Endothelial cell of umbilical vein (primary cell): Measurements from ENCODE around the gene FAM180A. TPM values are rescaled to one million over a fixed set of nuclear protein-coding genes. Genes with fewer than 3 reads are reported as not detected.

Experiments
- BruUV-seq: library from RNA; stranded (reverse); fragments of 400-500 nt; replicated peaks from 2 replicates; lab custom pipeline; 2021; lab: Mats Ljungman, UMichigan
- CTCF ChIA-PET: fragments of 300-600, 350-600 bp; sonication (Branson Sonifier 250); formaldehyde crosslinking; loops from one replicate; lab custom pipeline; 2021; ENCODE audit warnings: antibody characterized with exemption, inconsistent platforms; lab: Charles Lee
- POLR2A ChIA-PET: fragments of 300-600, 350-600 bp; sonication (Branson Sonifier 250); formaldehyde crosslinking; loops from one replicate; lab custom pipeline; 2021; ENCODE audit warnings: antibody characterized with exemption, inconsistent platforms; lab: Charles Lee
- DNase-seq: peaks from one replicate; pipeline ENCODE4 v3.0.0-alpha.2; 2011; ENCODE audit warnings: low read depth, low spot score
- FAIRE-seq: peaks from 2 replicates; lab custom pipeline; 2011; peaks lifted over from hg19 to GRCh38; lab: Jason Lieb, UNC
- H2AFZ ChIP-seq: 2 replicates; pipeline ENCODE4 v1.6.0; 2012; ENCODE audit warnings: low read depth, low read length, control low read depth, inconsistent platforms
- H3K27ac ChIP-seq: 2 replicates; pipeline ENCODE4 v1.5.1; 2011; ENCODE audit warnings: low read depth, mild to moderate bottlenecking, control low read depth, low read length, moderate library complexity; ENCODE audit not compliant: insufficient read depth
- H3K27me3 ChIP-seq, 2 experiments: 2 replicates each; pipeline versions ENCODE4 v1.6.0 to v1.6.1; 2011; ENCODE audit warnings: low read length in 2 of 2, mixed read lengths in 1 of 2; ENCODE audit not compliant: control insufficient read depth in 2 of 2, insufficient read depth in 2 of 2
- H3K36me3 ChIP-seq, 2 experiments: 2 replicates in 1 of 2; 3 replicates in 1 of 2; pipeline ENCODE4 v1.5.1; 2011; ENCODE audit warnings: low read length in 2 of 2, mild to moderate bottlenecking in 1 of 2, moderate library complexity in 1 of 2; ENCODE audit not compliant: control insufficient read depth in 2 of 2, insufficient read depth in 2 of 2; ENCODE audit errors: extremely low read depth in 1 of 2
- H3K4me1 ChIP-seq: 3 replicates; pipeline ENCODE4 v1.5.1; 2011; ENCODE audit warnings: mild to moderate bottlenecking, low read length; ENCODE audit not compliant: control insufficient read depth, insufficient read depth; ENCODE audit errors: extremely low read depth
- H3K4me2 ChIP-seq: 2 replicates; pipeline ENCODE4 v1.6.1; 2011; ENCODE audit warnings: low read length, control low read depth, mixed read lengths; ENCODE audit not compliant: insufficient read depth
- H3K4me3 ChIP-seq, 3 experiments: fragments of 200-600 bp in 1 of 3; sonication (generic), shearing (Covaris generic) in 1 of 3; replicated peaks in 1 of 3; 2 replicates each; pipeline ENCODE4 v1.5.1; 2011 to 2016; ENCODE audit warnings: control low read depth in 3 of 3, low read length in 3 of 3, mild to moderate bottlenecking in 2 of 3, inconsistent platforms in 1 of 3, low read depth in 1 of 3, moderate library complexity in 1 of 3; ENCODE audit not compliant: insufficient read depth in 1 of 3
- H3K79me2 ChIP-seq: 2 replicates; pipeline ENCODE4 v1.6.0; 2012; ENCODE audit warnings: low read length, inconsistent platforms; ENCODE audit not compliant: control insufficient read depth, insufficient read depth
- H3K9ac ChIP-seq: replicated peaks from 2 replicates; pipeline ENCODE3; 2011; ENCODE audit warnings: low read length, control low read depth; ENCODE audit not compliant: insufficient read depth; ENCODE audit errors: extremely low read depth
- H3K9me1 ChIP-seq: replicated peaks from 3 replicates; pipeline ENCODE4 v1.6.0; 2011; ENCODE audit warnings: mild to moderate bottlenecking, low read length; ENCODE audit not compliant: control insufficient read depth, insufficient read depth; ENCODE audit errors: extremely low read depth
- H3K9me3 ChIP-seq: replicated peaks from 2 replicates; pipeline ENCODE4 v1.5.1; 2012; ENCODE audit warnings: low read length, inconsistent platforms; ENCODE audit not compliant: control insufficient read depth, insufficient read depth
- H4K20me1 ChIP-seq: replicated peaks from 2 replicates; pipeline ENCODE3; 2011; ENCODE audit warnings: mild to moderate bottlenecking, low read length; ENCODE audit not compliant: control insufficient read depth, insufficient read depth; ENCODE audit errors: extremely low read depth
- EZH2 ChIP-seq: IDR thresholded peaks from 2 replicates; pipeline ENCODE4 v1.6.1; 2012; ENCODE audit warnings: borderline replicate concordance, low read depth, mild to moderate bottlenecking, moderate library complexity, low read length, inconsistent platforms; ENCODE audit not compliant: severe bottlenecking
- FOS ChIP-seq: IDR thresholded peaks from 2 replicates; pipeline ENCODE4 v1.6.1; 2011; ENCODE audit warnings: mild to moderate bottlenecking, low read length, moderate library complexity, borderline replicate concordance; ENCODE audit not compliant: insufficient read depth
- JUN ChIP-seq: IDR thresholded peaks from 2 replicates; pipeline ENCODE4 v1.6.1; 2011; ENCODE audit warnings: borderline replicate concordance, low read depth; ENCODE audit not compliant: insufficient read length, insufficient read depth
- POLR2A ChIP-seq: IDR thresholded peaks from 2 replicates; pipeline ENCODE4 v1.6.1; 2012; ENCODE audit warnings: low read depth, mild to moderate bottlenecking, control low read depth, low read length
- POLR2AphosphoS5 ChIP-seq: IDR thresholded peaks from 2 replicates; pipeline ENCODE4 v1.6.1; 2012; ENCODE audit warnings: low read depth, mild to moderate bottlenecking, control low read depth, low read length, moderate library complexity; ENCODE audit not compliant: insufficient read depth
- dilution Hi-C: fragments of 300-500 bp; cut with MboI; formaldehyde crosslinking; loops from one replicate; pipeline ENCODE4 v1.15.0; 2019; ENCODE audit warnings: low sequenced_read_pairs; ENCODE audit not compliant: extremely low pct_ligation_motif_present
- intact Hi-C: fragments of 100-400 bp; cut with micrococcal nuclease; formaldehyde crosslinking; loops from one replicate; pipeline ENCODE4 v1.10.0; 2022
- polyA plus RNA-seq, 4 experiments: library from polyadenylated mRNA; depleted of rRNA in 3 of 4; stranded (reverse) in 3 of 4; unstranded in 1 of 4; fragments of >200 nt; gene quantifications; 2 replicates each; pipeline versions ENCODE4 v1.2.1 to v1.2.3, GENCODE V29; 2011 to 2012; ENCODE audit warnings: missing spikeins in 1 of 4
- total RNA-seq: library from RNA; stranded (reverse); gene quantifications from 2 replicates; pipeline ENCODE4 v1.2.3, GENCODE V29; 2021
- TF ChIP-seq, protein P1 (sequence below), 2 donors: IDR thresholded peaks; 1 replicate in 1 of 2; 2 replicates in 1 of 2; pipeline ENCODE4 v1.5.1; 2011; ENCODE audit warnings: low read length in 2 of 2, mild to moderate bottlenecking in 2 of 2, moderate library complexity in 2 of 2, control low read depth in 1 of 2, inconsistent platforms in 1 of 2, low read depth in 1 of 2; ENCODE audit not compliant: insufficient read depth in 1 of 2; ENCODE audit errors: extremely low read depth in 1 of 2
- TF ChIP-seq, protein P2 (sequence below): IDR thresholded peaks from 2 replicates; pipeline ENCODE4 v1.6.1; 2011; ENCODE audit not compliant: insufficient read depth, insufficient read length

FAM180A gene
- total and polyA plus RNA-seq, 2 donors (not counting 3 experiments of a cell fraction or from before 2014, with no cell fraction given): not detected

DNA sequence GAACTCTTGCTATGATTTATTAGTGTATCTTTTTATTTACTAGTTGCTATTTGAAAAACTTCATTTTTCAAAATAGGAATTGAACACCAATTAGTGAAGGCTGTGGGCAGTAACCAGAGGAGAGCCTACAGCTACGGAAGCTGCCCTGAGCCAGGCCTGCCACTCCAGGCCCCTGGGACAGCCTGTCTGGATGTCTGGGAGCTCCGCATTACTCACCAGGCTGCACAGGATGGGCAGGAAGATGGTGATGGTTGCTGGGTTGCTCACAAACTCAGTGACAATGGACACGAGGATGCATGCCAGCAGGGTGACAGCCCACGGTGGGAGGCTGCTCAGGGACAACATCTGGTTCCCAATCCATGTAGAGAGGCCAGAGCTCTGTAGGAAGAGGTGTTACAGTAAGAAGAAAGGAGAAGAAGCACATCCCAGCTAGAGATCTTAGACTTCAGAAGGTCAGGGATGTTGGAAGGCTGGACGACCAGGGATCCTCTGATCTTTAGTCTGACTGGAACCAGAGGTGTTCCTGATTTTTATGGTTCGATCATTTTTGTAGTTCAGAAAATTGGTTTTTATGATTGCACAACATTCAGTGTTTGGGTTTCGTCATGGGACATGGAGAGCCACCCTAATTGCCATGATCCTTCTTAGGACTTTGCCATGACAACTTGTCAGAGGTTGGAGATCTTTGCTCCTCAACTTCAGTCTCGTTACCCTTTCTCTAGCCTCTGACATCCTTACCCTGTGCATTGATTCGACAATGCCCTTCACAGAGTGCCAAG is 63.1 kb downstream of the FAM180A start:
- ChIA-PET CTCF (interaction anchor here (0.6 to 6.0 kb wide), 6 partner anchors 14 to 411 kb away, joined by 3 to 53 read pairs (median 3); no protein-coding TSS in a partner anchor), POLR2A (no interaction called here)
- H3K27ac ChIP-seq: peak overlapping the region; percentile 28
- FAIRE-seq: peak; percentile 71
- H3K79me2 ChIP-seq: no peaks in the 10 kb centered on the region
- H3K4me1 ChIP-seq: peaks cover 18% of the 10 kb centered on the region
- H3K9me3 ChIP-seq: no peaks in the 10 kb centered on the region
- no TSS peak for BruUV-seq
- no peak overlapping the region for H2AFZ ChIP-seq
- TF ChIP-seq, protein P1, sequence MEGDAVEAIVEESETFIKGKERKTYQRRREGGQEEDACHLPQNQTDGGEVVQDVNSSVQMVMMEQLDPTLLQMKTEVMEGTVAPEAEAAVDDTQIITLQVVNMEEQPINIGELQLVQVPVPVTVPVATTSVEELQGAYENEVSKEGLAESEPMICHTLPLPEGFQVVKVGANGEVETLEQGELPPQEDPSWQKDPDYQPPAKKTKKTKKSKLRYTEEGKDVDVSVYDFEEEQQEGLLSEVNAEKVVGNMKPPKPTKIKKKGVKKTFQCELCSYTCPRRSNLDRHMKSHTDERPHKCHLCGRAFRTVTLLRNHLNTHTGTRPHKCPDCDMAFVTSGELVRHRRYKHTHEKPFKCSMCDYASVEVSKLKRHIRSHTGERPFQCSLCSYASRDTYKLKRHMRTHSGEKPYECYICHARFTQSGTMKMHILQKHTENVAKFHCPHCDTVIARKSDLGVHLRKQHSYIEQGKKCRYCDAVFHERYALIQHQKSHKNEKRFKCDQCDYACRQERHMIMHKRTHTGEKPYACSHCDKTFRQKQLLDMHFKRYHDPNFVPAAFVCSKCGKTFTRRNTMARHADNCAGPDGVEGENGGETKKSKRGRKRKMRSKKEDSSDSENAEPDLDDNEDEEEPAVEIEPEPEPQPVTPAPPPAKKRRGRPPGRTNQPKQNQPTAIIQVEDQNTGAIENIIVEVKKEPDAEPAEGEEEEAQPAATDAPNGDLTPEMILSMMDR (IDR thresholded peaks at IDR 0.05; ENCODE audit: extremely low read depth in 1 of 2, insufficient read depth in 1 of 2, low read depth in 1 of 2, low read length in 2 of 2): no peak
- TF ChIP-seq FOS: peak; percentile 32
- no peak for TF ChIP-seq POLR2A
- TF ChIP-seq, protein P2, sequence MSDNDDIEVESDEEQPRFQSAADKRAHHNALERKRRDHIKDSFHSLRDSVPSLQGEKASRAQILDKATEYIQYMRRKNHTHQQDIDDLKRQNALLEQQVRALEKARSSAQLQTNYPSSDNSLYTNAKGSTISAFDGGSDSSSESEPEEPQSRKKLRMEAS: no peak
- no peak for TF ChIP-seq EZH2
- no peak for TF ChIP-seq POLR2AphosphoS5
- TF ChIP-seq JUN: no peak
- intact Hi-C loops (no loop called here), dilution Hi-C loops (no loop called here)
- peaks cover 0 to 2% of the 10 kb centered on the region in 2 experiments for H3K36me3 ChIP-seq
- no peaks in the 10 kb centered on the region for H3K27me3 ChIP-seq
- DNase-seq: no peak
- no peak overlapping the region for H3K9ac ChIP-seq
- no peaks in the 10 kb centered on the region for H4K20me1 ChIP-seq
- no peak overlapping the region for H3K4me2 ChIP-seq
- no peaks in the 10 kb centered on the region for H3K9me1 ChIP-seq
- no peak overlapping the region for H3K4me3 ChIP-seq
